ENCODE data around the gene LRFN3. TPM values are rescaled to one million over a fixed set of nuclear protein-coding genes. Genes with fewer than 3 reads are reported as not detected.

LRFN3 gene
- total RNA-seq, 1 donor from 2014 or later: 2.3 TPM

DNA sequence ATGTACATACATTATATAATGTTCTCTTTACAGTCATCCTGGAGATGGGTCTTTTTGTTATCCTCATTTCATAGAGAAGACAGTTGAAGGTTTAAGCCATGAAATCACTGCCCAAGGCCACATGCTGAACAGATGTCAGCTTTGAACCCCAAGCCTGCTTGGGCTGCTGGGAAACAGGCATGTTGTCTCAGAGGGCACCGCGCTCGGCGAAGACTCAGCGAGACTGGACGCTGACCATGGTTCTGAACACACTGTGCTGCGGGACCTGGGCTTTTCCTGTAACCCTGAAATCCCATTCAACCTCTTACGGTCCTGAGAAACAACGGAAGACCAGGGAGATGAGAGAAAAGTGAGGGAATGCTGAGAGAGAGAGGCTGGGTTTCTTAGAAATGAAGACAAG, 27.3 kb downstream of the LRFN3 start:
- Mint-ChIP-seq H3K36me3 (no peaks in the 10 kb centered on the region), H3K4me3 (peak overlapping the region; percentile 18)
- no peak overlapping the region for H3K9ac ChIP-seq

DNA sequence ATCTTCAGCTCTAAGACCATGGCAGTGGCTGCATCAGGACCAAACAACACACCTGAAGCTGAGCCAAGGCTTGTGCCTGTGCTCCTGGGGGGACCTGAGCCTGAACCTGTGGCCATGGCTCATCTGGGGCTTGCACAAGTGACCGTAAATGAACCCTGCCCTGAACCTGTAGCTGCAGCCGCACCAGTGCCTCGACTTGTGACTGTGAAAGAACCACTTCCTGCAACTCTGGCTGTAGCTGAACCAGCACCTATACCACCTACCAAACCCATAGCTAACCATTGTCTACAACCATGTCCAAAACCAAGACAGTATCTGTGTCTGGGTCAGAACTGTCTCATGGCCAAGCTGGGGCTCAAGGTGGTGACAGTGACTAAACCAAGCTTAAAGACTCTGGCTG, 30.6 kb downstream of the LRFN3 start:
- no peak overlapping the region for H3K4me3 Mint-ChIP-seq
- Histone ChIP-seq H3F3A (ENCODE audit: low read depth) (peaks cover 5% of the 10 kb centered on the region), H3K27me3 (peaks cover 34% of the 10 kb centered on the region), H4K20me1 (ENCODE audit: low read depth) (peaks cover 7% of the 10 kb centered on the region), H3K36me3 (no peaks in the 10 kb centered on the region), H3K79me2 (ENCODE audit: low read depth) (no peaks in the 10 kb centered on the region), H3K27ac (no peak overlapping the region), H3K4me3 (no peak overlapping the region), H3K9me3 (ENCODE audit: low read depth) (no peaks in the 10 kb centered on the region), H3K4me2 (no peak overlapping the region), H2AFZ (replicated peaks) (no peak overlapping the region), H3K9ac (no peak overlapping the region), H3K4me1 (no peaks in the 10 kb centered on the region)
- no peak overlapping the region for H3K27ac Mint-ChIP-seq
- TF ChIP-seq EZH2 (IDR thresholded peaks at IDR 0.05) (no peak), EZH2phosphoT487 (IDR thresholded peaks at IDR 0.05) (no peak)
- TF ChIP-seq, protein P1, sequence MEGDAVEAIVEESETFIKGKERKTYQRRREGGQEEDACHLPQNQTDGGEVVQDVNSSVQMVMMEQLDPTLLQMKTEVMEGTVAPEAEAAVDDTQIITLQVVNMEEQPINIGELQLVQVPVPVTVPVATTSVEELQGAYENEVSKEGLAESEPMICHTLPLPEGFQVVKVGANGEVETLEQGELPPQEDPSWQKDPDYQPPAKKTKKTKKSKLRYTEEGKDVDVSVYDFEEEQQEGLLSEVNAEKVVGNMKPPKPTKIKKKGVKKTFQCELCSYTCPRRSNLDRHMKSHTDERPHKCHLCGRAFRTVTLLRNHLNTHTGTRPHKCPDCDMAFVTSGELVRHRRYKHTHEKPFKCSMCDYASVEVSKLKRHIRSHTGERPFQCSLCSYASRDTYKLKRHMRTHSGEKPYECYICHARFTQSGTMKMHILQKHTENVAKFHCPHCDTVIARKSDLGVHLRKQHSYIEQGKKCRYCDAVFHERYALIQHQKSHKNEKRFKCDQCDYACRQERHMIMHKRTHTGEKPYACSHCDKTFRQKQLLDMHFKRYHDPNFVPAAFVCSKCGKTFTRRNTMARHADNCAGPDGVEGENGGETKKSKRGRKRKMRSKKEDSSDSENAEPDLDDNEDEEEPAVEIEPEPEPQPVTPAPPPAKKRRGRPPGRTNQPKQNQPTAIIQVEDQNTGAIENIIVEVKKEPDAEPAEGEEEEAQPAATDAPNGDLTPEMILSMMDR (IDR thresholded peaks at IDR 0.05): no peak
- no peaks in the 10 kb centered on the region for H3K9me3 Mint-ChIP-seq
- no peaks in the 10 kb centered on the region for H3K4me1 Mint-ChIP-seq
- peaks cover 16% of the 10 kb centered on the region for H3K27me3 Mint-ChIP-seq (ENCODE audit: insufficient read depth, low read depth)
- no peak for DNase-seq (ENCODE audit: low spot score)
- no peaks in the 10 kb centered on the region for H3K36me3 Mint-ChIP-seq

More for the DNA sequence above, 27.3 kb downstream of the LRFN3 start:
- no peak overlapping the region for H3K27ac Mint-ChIP-seq
- no peaks in the 10 kb centered on the region for H3K36me3 ChIP-seq
- H3K27ac ChIP-seq: no peak overlapping the region
- H3K4me2 ChIP-seq: no peak overlapping the region
- H3K79me2 ChIP-seq (ENCODE audit: low read depth): no peaks in the 10 kb centered on the region
- peaks cover 67% of the 10 kb centered on the region for H3K27me3 ChIP-seq
- H3K27me3 Mint-ChIP-seq (ENCODE audit: insufficient read depth, low read depth): peaks cover 25% of the 10 kb centered on the region
- no peaks in the 10 kb centered on the region for H3K4me1 ChIP-seq
- TF ChIP-seq EZH2phosphoT487 (IDR thresholded peaks at IDR 0.05) (no peak), EZH2 (IDR thresholded peaks at IDR 0.05) (peak; percentile 25)
- TF ChIP-seq, protein P1 (IDR thresholded peaks at IDR 0.05): no peak
- H3K4me3 ChIP-seq: no peak overlapping the region
- H3F3A ChIP-seq (ENCODE audit: low read depth): peaks cover 5% of the 10 kb centered on the region
- H3K9me3 ChIP-seq (ENCODE audit: low read depth): no peaks in the 10 kb centered on the region
- H2AFZ ChIP-seq (replicated peaks): no peak overlapping the region
- no peaks in the 10 kb centered on the region for H3K4me1 Mint-ChIP-seq
- H4K20me1 ChIP-seq (ENCODE audit: low read depth): peaks cover 10% of the 10 kb centered on the region
- DNase-seq (ENCODE audit: low spot score): peak; percentile 91
- H3K9me3 Mint-ChIP-seq: peaks cover 4% of the 10 kb centered on the region

DNA sequence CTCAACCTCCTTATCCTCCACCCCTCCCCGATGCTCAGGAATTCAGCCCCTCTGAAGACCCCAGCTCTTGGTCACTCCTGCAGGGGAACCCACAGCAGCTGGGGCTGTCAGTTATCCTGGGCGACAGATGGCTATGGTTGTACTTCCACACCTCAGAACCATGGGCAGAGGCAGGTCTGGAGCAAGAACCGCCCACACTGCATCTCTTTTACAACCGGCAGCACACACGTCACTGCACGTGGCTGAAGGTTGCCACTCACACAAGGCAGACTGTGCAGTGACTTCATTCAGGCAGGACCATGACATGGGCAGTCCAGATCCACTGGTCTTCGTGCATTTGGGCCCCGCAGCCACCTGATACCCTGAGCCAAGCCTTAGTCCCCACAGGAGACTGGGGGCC, 37.3 kb downstream of the LRFN3 start:
- Histone ChIP-seq H3K79me2 (ENCODE audit: low read depth) (no peaks in the 10 kb centered on the region), H3K4me1 (no peaks in the 10 kb centered on the region), H3K9me3 (ENCODE audit: low read depth) (no peaks in the 10 kb centered on the region), H3K9ac (no peak overlapping the region), H3K4me2 (no peak overlapping the region), H2AFZ (replicated peaks) (no peak overlapping the region), H3K36me3 (no peaks in the 10 kb centered on the region), H3K4me3 (no peak overlapping the region), H4K20me1 (ENCODE audit: low read depth) (peaks cover 9% of the 10 kb centered on the region), H3K27me3 (peaks cover 5% of the 10 kb centered on the region), H3K27ac (no peak overlapping the region), H3F3A (ENCODE audit: low read depth) (no peaks in the 10 kb centered on the region)
- Mint-ChIP-seq H3K36me3 (no peaks in the 10 kb centered on the region), H3K27ac (no peak overlapping the region), H3K4me1 (no peaks in the 10 kb centered on the region), H3K9me3 (no peaks in the 10 kb centered on the region), H3K27me3 (ENCODE audit: insufficient read depth, low read depth) (peaks cover 15% of the 10 kb centered on the region), H3K4me3 (no peak overlapping the region)
- no peak for DNase-seq (ENCODE audit: low spot score)
- no peak for TF ChIP-seq EZH2 (IDR thresholded peaks at IDR 0.05)
- TF ChIP-seq, protein P1 (IDR thresholded peaks at IDR 0.05): no peak

All from neural progenitor cell (in vitro differentiated cells).